HG03460 (cell line): ENCODE results near the gene CALY.

Experiments used
- ATAC-seq: cut with Tn5 transposase; IDR thresholded peaks from one replicate; pipeline ENCODE4 v1.9.1; 2021; ENCODE audit not compliant: unreplicated experiment

The CALY gene

GRCh38 chr10:133274751-133275683, 61.7 kb downstream of the CALY start:
- ATAC-seq, result peak; percentile 46
